ENCODE data around the gene UNC5B.

Gene UNC5B

GRCh38 chr10:71347587-71348395 lies 135.4 kb downstream of the UNC5B start:
- H3K4me3 ChIP-seq (replicated peaks; ENCODE audit: insufficient read depth, low read length) = no peak overlapping the region
- no peak for DNase-seq (ENCODE audit: low read depth in 1 of 2, low spot score in 1 of 2)
- H3K27ac ChIP-seq (replicated peaks) = no peak overlapping the region
- no peak for TF ChIP-seq GABPA (IDR thresholded peaks at IDR 0.05; ENCODE audit: low read depth)
- TF ChIP-seq, protein P1, sequence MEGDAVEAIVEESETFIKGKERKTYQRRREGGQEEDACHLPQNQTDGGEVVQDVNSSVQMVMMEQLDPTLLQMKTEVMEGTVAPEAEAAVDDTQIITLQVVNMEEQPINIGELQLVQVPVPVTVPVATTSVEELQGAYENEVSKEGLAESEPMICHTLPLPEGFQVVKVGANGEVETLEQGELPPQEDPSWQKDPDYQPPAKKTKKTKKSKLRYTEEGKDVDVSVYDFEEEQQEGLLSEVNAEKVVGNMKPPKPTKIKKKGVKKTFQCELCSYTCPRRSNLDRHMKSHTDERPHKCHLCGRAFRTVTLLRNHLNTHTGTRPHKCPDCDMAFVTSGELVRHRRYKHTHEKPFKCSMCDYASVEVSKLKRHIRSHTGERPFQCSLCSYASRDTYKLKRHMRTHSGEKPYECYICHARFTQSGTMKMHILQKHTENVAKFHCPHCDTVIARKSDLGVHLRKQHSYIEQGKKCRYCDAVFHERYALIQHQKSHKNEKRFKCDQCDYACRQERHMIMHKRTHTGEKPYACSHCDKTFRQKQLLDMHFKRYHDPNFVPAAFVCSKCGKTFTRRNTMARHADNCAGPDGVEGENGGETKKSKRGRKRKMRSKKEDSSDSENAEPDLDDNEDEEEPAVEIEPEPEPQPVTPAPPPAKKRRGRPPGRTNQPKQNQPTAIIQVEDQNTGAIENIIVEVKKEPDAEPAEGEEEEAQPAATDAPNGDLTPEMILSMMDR (IDR thresholded peaks at IDR 0.05; ENCODE audit: insufficient read depth, low read length) = no peak
- TF ChIP-seq, protein P2, sequence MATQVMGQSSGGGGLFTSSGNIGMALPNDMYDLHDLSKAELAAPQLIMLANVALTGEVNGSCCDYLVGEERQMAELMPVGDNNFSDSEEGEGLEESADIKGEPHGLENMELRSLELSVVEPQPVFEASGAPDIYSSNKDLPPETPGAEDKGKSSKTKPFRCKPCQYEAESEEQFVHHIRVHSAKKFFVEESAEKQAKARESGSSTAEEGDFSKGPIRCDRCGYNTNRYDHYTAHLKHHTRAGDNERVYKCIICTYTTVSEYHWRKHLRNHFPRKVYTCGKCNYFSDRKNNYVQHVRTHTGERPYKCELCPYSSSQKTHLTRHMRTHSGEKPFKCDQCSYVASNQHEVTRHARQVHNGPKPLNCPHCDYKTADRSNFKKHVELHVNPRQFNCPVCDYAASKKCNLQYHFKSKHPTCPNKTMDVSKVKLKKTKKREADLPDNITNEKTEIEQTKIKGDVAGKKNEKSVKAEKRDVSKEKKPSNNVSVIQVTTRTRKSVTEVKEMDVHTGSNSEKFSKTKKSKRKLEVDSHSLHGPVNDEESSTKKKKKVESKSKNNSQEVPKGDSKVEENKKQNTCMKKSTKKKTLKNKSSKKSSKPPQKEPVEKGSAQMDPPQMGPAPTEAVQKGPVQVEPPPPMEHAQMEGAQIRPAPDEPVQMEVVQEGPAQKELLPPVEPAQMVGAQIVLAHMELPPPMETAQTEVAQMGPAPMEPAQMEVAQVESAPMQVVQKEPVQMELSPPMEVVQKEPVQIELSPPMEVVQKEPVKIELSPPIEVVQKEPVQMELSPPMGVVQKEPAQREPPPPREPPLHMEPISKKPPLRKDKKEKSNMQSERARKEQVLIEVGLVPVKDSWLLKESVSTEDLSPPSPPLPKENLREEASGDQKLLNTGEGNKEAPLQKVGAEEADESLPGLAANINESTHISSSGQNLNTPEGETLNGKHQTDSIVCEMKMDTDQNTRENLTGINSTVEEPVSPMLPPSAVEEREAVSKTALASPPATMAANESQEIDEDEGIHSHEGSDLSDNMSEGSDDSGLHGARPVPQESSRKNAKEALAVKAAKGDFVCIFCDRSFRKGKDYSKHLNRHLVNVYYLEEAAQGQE (IDR thresholded peaks at IDR 0.05; ENCODE audit: insufficient replicate concordance, low read depth) = no peak
- H3K27me3 ChIP-seq (ENCODE audit: insufficient read depth, poor library complexity, severe bottlenecking) = no peaks in the 10 kb centered on the region

DNA sequence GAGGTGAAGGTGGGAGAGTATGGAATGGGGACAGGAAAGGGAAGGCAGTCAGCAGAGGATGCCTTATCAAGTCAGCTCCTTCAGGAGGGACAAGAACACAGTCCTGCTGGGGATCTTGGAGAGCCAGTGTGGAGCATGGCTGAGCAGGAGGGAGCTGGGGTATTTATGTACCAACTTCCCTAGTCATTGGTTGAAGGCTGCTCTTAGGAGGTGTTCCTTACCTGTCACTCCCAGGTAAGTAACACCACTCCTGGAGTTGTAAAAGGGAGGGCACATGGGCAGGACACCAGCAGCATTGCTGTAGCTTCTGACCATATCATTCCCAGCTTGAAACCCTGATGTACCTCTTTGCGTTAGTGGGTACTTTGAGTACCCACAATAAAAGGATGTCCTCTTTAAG lies 136.5 kb downstream of the UNC5B start:
- no peak overlapping the region for H3K27ac ChIP-seq (replicated peaks)
- DNase-seq (ENCODE audit: low read depth in 1 of 2, low spot score in 1 of 2) = no peak
- no peak for TF ChIP-seq SPI1 (IDR thresholded peaks at IDR 0.05; ENCODE audit: borderline replicate concordance, low read depth)
- no peak for TF ChIP-seq POLR2AphosphoS5 (IDR thresholded peaks at IDR 0.05; ENCODE audit: low read depth)
- TF ChIP-seq, protein P1 (IDR thresholded peaks at IDR 0.05; ENCODE audit: insufficient read depth, low read length) = no peak
- TF ChIP-seq, protein P2 (IDR thresholded peaks at IDR 0.05; ENCODE audit: insufficient replicate concordance, low read depth) = no peak
- TF ChIP-seq GABPA (IDR thresholded peaks at IDR 0.05; ENCODE audit: low read depth) = no peak
- H3K4me3 ChIP-seq (replicated peaks; ENCODE audit: insufficient read depth, low read length) = no peak overlapping the region
- H3K27me3 ChIP-seq (ENCODE audit: insufficient read depth, poor library complexity, severe bottlenecking) = no peaks in the 10 kb centered on the region

GRCh38 chr10:71349406-71349805 lies 137.0 kb downstream of the UNC5B start:
- TF ChIP-seq GABPA (IDR thresholded peaks at IDR 0.05; ENCODE audit: low read depth) = no peak
- TF ChIP-seq SPI1 (IDR thresholded peaks at IDR 0.05; ENCODE audit: borderline replicate concordance, low read depth) = no peak
- TF ChIP-seq, protein P2 (IDR thresholded peaks at IDR 0.05; ENCODE audit: insufficient replicate concordance, low read depth) = no peak
- no peak for TF ChIP-seq POLR2AphosphoS5 (IDR thresholded peaks at IDR 0.05; ENCODE audit: low read depth)
- TF ChIP-seq, protein P1 (IDR thresholded peaks at IDR 0.05; ENCODE audit: insufficient read depth, low read length) = no peak
- Histone ChIP-seq H3K27me3 (ENCODE audit: insufficient read depth, poor library complexity, severe bottlenecking) (no peaks in the 10 kb centered on the region), H3K4me3 (replicated peaks; ENCODE audit: insufficient read depth, low read length) (no peak overlapping the region), H3K27ac (replicated peaks) (no peak overlapping the region)
- no peak for DNase-seq (ENCODE audit: low read depth in 1 of 2, low spot score in 1 of 2)
